GF-D8 (cell line): ENCODE measurements around the gene TCF25.
"Not testable (repeated sequence)": the region's sequence is repeated elsewhere in the genome, so short reads cannot be mapped to it uniquely, and the experiment has no call there.

ENCODE experiments used
- DNase-seq: peaks from one replicate; lab custom pipeline; 2025; lab: John Stamatoyannopoulos, UW

The TCF25 gene

GRCh38 chr16:89920723-89921122, 47.3 kb downstream of the TCF25 start:
- DNase-seq = no peak

- DNase-seq = no peak
Observed at GRCh38 chr16:89921131-89921701, 47.8 kb downstream of the TCF25 start.

- no peak for DNase-seq
Observed at GRCh38 chr16:89921702-89922476, 48.5 kb downstream of the TCF25 start.

- no peak for DNase-seq
Observed at GRCh38 chr16:89922477-89922883, 49.1 kb downstream of the TCF25 start.

GRCh38 chr16:89922884-89923639, 49.7 kb downstream of the TCF25 start, which contains the start of gene TUBB3:
TUBB3 (plus strand) TSS chr16:89923342; CDS start chr16:89923402, 60 bp downstream.
- DNase-seq = no peak

- no peak for DNase-seq
Observed at GRCh38 chr16:89923640-89924296, 50.4 kb downstream of the TCF25 start.

- no peak for DNase-seq
Observed at GRCh38 chr16:89924297-89924924, 51.0 kb downstream of the TCF25 start.

- DNase-seq = no peak
Observed at GRCh38 chr16:89924925-89925307, 51.5 kb downstream of the TCF25 start.

- DNase-seq = no peak
Observed at GRCh38 chr16:89925596-89926079, 52.2 kb downstream of the TCF25 start.

- no peak for DNase-seq
Observed at GRCh38 chr16:89931305-89931896, 58.0 kb downstream of the TCF25 start.

- no peak for DNase-seq
Observed at GRCh38 chr16:89931964-89932363, 58.6 kb downstream of the TCF25 start.

- not testable (repeated sequence) for DNase-seq
Observed at GRCh38 chr16:89934019-89934418, 60.6 kb downstream of the TCF25 start.

- DNase-seq = no peak
Observed at GRCh38 chr16:89934611-89935553, 61.5 kb downstream of the TCF25 start.

GRCh38 chr16:89935620-89936019, 62.2 kb downstream of the TCF25 start:
- DNase-seq = not testable (repeated sequence)

GRCh38 chr16:89936034-89936433, 62.6 kb downstream of the TCF25 start:
- no peak for DNase-seq

- DNase-seq = no peak
Observed at GRCh38 chr16:89936508-89936907, 63.1 kb downstream of the TCF25 start.

- DNase-seq = no peak
Observed at GRCh38 chr16:89936981-89937380, 63.6 kb downstream of the TCF25 start.

- no peak for DNase-seq
Observed at GRCh38 chr16:89938175-89938885, 64.9 kb downstream of the TCF25 start.

- DNase-seq = no peak
Observed at GRCh38 chr16:89944773-89945172, 71.4 kb downstream of the TCF25 start.

- DNase-seq = no peak
Observed at GRCh38 chr16:89945654-89946053, 72.3 kb downstream of the TCF25 start.
